H1 (cell line): Measurements from ENCODE around the gene KSR2. TPM values are rescaled to one million over a fixed set of nuclear protein-coding genes. Genes with fewer than 3 reads are reported as not detected.

Experiments used
- BACH1 ChIP-seq: IDR thresholded peaks from 2 replicates; pipeline ENCODE4 v1.6.1; 2012; ENCODE audit warnings: low read length, improper control_type of control experiment
- CHD7 ChIP-seq: fragments of 300-600 bp; sonication (generic); IDR thresholded peaks from 2 replicates; pipeline ENCODE4 v1.7.1; 2012; ENCODE audit warnings: low read length, moderate library complexity, mild to moderate bottlenecking, inconsistent platforms; ENCODE audit not compliant: insufficient replicate concordance
- E2F6 ChIP-seq: IDR thresholded peaks from 2 replicates; pipeline ENCODE4 v1.6.1; 2012; ENCODE audit warnings: inconsistent platforms
- TBP ChIP-seq: IDR thresholded peaks from 2 replicates; pipeline ENCODE4 v1.6.1; 2011; ENCODE audit warnings: low read depth, low read length, improper control_type of control experiment
- polyA plus RNA-seq, 7 experiments: library from polyadenylated mRNA; depleted of rRNA in 3 of 7; stranded (reverse) in 5 of 7; unstranded in 2 of 7; fragments of >200 nt in 5 of 7; fragments of 200-250 nt in 2 of 7; gene quantifications; 1 replicate in 5 of 7; 2 replicates in 1 of 7; 4 replicates in 1 of 7; pipeline versions ENCODE4 v1.2.1 to v1.2.3, GENCODE V29; 2011 to 2013; ENCODE audit warnings: missing spikeins in 2 of 7, mixed read lengths in 2 of 7
- total RNA-seq: library from RNA; stranded (reverse); fragmentation: NEBNext Ultra II Directional; extraction: Animal tissue kit (Norgen Biotek cat#: 25700); gene quantifications from 2 replicates; pipeline ENCODE4 v1.2.1, GENCODE V29; 2021

Gene KSR2
- total and polyA plus RNA-seq, 2 of the 8 experiments (the other 6 are each of a cell fraction or from before 2014, with no cell fraction given) = 0.74 to 2.2 TPM

- TF ChIP-seq CHD7 (no peak), E2F6 (no peak), TBP (no peak), BACH1 (no peak)
Measured at GRCh38 chr12:117732761-117733548, 235.8 kb downstream of the KSR2 start (continued).
